ENCODE measurements around the gene TMEM59.
A peak's percentile ranks its signal among the peaks of the same experiment; 100 is the strongest.
"Not testable (repeated sequence)": the region's sequence is repeated elsewhere in the genome, so short reads cannot be mapped to it uniquely, and the experiment has no call there.

TMEM59 gene

DNA sequence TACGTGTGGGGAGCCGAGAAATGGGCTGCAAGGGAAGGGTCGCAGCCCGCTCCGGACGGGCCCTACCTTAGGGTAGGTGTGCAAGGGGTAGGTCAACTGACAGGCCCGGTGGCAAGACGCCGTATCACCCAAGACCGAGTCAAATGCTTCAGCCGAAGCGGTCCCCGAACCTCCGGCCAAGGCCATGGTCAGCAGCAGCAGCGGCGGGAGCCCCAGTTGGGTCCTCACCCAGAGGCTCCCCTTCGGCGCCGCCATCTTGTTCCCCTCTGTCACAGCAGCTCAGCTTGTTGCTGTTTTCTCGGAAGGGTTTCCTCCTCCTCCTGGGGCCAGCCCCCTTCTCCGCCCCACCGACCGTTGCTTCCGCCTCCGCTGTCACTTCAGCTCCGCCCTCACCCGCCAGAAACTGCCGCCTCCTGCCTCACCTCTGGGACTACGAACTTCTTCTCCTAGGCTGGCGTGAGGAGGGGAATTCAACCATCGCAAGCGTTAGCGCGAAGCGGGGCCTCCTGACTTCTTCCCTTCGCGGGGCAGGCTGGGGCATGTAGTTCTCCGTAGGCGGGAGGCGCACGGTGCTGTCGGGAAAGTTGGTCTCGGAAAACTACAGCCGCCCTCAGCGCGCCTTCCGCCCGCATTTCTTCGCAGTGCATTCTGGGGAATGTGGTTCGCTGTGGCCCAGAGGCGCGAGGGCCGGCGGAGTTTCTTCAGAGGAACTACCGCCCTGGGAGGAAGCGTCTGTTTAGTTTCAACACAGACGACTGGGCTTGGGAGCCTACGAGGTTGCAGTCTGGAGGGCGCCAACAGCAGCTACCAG, at the start of gene TMEM59, which contains the start of gene TCEANC2:
Gene TMEM59 (minus strand): TSS at position 271 of the 811 bp plus-strand sequence. CDS start 16 bp downstream, at position 255.
Gene TCEANC2 (plus strand): TSS at position 675 of the 811 bp plus-strand sequence. CDS start 815 bp downstream, outside the sequence.
- DNase-seq (ENCODE audit: low read depth), result peak; percentile 98

- no peak for DNase-seq (ENCODE audit: low read depth)
Measured at GRCh38 chr1:54100500-54100899, 47.5 kb upstream of the TMEM59 start.

DNA sequence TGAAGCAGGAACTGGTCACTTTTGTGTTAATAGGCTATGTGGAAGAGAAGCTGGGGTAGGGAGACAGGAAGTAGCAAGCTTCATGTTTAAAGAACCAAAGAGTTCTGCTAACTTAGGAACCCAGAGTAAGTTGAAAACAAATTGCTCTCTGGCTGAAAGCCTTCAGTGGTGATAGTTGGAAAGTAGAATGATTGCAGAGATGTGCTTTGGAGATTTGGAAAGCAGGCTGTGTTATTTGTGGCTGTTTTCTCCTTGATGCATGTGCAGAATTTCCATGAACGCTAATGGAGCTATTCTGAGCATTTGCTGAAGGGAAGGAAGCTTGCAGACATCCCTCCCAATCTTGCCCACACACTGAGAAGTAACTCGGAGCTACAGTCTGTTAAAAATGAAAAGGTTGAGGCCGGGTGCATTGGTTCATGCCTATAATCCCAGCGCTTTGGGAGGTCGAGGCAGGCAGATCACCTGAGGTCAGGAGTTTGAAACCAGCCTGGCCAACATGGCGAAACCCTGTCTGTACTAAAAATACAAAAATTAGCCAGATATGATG, 46.1 kb upstream of the TMEM59 start:
- DNase-seq (ENCODE audit: low read depth), result no peak

DNA sequence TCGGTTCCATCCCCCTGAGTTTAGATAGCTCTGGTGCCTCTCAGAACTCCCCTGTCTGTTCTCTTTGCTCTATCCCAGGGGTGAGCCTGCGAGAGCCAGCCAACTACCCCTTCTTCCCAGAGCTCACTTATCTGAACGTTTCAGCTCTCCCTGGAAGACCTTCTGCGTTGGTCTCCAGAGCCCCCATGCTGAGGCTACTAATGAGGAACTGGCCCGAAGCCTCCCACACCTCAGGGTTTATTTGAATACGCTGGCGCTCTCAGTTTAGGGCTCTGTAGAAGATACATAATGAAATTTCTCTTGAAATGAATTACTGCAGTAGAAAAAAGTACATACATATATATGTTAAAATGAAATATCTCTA, 43.9 kb upstream of the TMEM59 start:
- no peak for DNase-seq (ENCODE audit: low read depth)

DNA sequence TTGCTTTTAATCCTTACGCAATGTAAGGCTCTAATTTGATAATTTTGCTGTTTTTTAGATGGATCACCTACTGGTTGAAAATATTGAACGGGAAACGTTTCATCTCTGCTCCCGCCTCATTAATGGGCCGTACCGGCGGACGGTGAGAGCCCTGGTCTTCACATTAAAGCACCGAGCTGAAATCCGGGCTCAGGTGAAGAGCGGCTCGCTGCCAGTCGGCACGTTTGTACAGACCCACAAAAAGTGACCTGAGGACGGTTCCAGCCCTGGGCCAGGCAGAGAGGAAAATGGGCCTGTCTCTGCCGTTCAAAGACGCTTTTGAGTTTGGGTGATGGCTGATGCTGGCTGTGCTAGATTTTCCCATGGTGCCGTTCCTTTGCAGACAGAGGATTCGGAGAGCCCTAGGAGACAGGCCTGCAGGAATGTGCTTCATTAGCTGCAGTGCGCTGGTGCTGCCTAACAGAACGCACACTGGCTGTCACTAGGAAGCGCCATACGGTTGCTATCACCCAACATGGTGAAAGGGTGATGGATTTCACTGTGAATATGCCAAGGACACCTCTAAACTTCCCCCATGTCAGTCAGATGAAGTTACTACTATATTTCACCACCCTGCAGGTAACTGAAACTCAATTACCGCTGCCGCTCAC, 43.3 kb upstream of the TMEM59 start:
- no peak for DNase-seq (ENCODE audit: low read depth)

GRCh38 chr1:54095546-54096226, 42.7 kb upstream of the TMEM59 start:
- no peak for DNase-seq (ENCODE audit: low read depth)

DNA sequence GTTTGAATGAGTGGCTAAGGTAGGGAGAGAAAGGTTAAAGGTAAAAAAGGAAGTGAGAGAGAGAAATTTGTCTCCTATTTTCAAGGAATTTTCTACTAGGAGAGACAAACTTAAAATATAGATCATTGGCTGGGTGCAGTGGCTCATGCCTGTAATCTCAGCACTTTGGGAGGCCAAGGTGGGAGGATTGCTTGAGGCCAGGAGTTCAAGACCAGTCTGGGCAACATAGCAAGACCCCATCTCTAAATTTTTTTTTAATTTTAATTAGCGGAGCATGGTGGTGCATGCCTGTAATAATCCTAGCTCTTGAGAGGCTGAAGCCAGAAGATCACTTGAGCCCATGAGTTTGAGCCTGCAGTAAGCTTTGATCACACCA, 41.7 kb upstream of the TMEM59 start:
- DNase-seq (ENCODE audit: low read depth), result not testable (repeated sequence)

- no peak for DNase-seq (ENCODE audit: low read depth)
Measured at GRCh38 chr1:54094001-54094729, 41.2 kb upstream of the TMEM59 start.

DNA sequence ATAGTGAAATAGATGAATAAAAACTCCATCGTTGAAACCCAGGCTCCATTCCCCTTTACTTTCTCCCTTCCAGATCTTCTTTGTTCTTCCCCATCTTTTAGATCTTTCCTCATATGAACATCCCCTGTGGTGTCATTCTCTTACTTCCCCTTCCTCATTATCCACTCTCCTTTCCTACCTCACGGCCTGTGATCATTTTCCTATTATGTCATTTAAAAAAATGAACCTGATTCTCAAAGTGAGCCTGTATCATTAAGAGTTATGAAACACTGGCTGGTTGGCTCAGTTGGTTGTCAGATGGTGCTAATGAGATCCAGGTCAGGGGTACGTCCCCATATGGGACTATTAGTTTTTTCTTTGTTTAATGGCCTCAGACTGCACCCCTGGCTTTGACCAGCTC, 38.7 kb upstream of the TMEM59 start:
- no peak for DNase-seq (ENCODE audit: low read depth)

- no peak for DNase-seq (ENCODE audit: low read depth)
Measured at GRCh38 chr1:54088385-54088784, 35.4 kb upstream of the TMEM59 start.

DNA sequence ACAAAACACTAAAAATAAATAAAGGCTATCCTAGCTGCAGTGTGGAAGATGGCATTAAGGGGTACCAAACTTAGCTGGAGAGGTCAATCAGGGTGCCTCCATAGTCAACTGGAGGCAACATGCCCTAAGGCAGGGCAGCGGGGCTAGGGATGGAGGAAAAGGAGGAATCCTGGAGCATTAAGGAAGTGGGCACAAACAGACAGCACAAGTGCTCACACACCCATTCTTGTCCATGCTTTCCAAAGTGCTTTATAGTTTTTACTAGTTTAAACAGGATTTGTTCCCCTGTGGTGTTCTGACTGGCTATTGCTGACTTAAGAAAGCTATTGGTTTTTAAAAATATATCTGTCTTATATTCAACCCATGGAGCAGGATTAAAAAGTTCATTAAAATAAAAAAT, 33.8 kb upstream of the TMEM59 start:
- DNase-seq (ENCODE audit: low read depth), result no peak

DNA sequence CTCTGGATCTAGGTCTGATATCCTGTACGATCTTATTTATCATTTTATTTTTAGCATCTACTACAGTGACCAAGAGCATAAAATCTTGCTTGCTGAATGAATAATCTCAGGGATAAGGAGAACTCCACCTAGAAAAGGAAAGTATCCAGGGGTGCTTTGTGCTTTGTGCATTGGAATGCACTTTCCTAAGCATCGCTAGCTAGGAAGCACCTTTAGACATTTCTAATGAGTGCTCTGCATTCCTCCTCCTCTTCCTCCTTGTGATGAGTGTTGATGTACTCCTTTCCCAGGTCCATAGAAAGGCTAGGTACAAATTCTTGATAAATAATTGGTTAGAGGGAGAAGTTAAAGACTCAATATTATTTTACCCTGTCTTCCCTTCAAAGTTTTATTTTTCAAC, 31.8 kb upstream of the TMEM59 start:
- DNase-seq (ENCODE audit: low read depth), result no peak

- no peak for DNase-seq (ENCODE audit: low read depth)
Measured at GRCh38 chr1:54081306-54082270, 28.6 kb upstream of the TMEM59 start.

DNA sequence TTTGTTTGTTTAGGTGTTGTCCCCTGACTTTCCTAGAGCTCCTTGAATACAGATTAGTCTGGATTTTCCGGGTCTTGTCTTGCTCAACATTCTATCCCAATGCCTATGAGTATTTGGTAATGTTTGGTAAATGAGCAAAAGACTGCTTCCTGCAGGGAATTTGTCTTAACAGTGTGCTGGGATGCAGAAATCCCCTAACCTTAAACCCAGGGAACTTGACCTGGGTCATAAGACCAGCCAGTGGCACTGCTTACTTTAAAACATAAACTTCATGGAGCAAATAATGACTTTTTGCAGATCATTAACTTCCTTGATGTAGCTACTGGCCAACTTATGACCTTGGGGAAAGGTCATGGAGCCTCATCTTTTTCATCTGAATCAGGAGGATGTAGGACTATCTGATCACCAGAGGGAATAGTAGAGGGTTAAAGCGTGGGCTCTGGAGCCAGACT, 27.6 kb upstream of the TMEM59 start:
- no peak for DNase-seq (ENCODE audit: low read depth)

DNA sequence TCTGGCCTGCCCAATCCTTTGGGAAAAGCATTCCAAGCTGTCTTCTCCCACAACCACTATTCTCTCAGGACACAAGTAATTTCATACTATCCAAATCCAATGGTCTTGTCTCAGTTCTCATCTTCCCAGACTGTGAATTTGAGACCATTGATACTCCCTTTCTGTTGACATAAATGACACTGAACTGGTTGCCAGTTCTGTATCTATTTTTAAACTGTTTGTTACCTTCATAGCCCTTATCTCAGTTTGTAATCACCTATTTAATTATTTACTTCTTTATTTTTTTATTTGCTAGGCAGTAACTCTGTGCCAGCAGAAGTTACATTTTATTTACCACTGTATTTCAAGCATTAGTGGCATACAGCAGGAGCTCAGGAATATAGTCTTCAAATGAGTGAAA, 24.4 kb upstream of the TMEM59 start:
- no peak for DNase-seq (ENCODE audit: low read depth)

- DNase-seq (ENCODE audit: low read depth), result no peak
Measured at GRCh38 chr1:54070171-54070837, 17.3 kb upstream of the TMEM59 start.

DNA sequence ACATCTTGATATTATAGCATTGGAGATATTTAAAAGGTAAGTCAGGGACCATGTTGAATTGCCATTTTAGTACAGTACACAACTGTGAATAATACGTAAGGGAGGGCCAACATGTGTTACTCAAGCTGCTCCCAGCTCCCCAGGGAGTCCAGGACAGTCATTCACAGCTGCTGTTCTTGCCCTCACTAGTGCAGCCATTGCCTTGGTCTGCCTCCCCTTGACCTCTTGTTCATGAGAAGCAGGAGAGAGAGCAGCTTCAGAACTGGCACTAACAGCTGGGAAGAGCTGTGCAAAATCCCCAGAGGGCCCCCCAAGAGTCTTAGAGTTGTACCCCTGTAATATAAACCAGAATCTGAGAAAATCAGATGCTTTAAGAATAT, 16.8 kb upstream of the TMEM59 start:
- DNase-seq (ENCODE audit: low read depth), result no peak

GRCh38 chr1:54064299-54064698, 11.3 kb upstream of the TMEM59 start:
- no peak for DNase-seq (ENCODE audit: low read depth)

- DNase-seq (ENCODE audit: low read depth), result no peak
Measured at GRCh38 chr1:54054438-54054749, 1.4 kb upstream of the TMEM59 start.

GRCh38 chr1:54053745-54054437, 887 bp upstream of the TMEM59 start:
- DNase-seq (ENCODE audit: low read depth), result no peak

All from GM04503 (cell line).